ENCODE results near the gene SLCO3A1. TPM values are rescaled to one million over a fixed set of nuclear protein-coding genes. Genes with fewer than 3 reads are reported as not detected.

Gene SLCO3A1
- total RNA-seq, 1 donor from 2014 or later, result 65.8 TPM

DNA sequence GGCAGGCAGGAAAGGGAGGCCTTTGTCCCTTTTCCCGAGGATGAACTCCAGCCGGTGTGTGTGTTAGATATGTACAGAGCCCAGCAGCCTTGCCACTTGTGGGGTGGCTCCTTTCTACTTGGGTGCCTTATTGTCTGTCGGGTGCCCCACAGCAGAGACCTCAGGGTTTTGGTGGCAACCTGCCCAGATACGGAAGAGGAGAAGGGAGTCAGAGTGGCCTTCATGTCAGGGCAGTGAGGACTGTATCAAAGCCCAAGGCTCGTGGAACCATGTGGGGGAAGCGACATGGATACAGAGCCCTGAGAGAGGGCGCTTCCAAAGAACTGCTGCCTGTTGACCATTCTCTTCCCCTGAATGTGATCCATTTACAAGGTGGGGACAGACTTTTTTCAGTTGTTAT, 166.2 kb downstream of the SLCO3A1 start:
- Histone ChIP-seq H3K27ac (no peak overlapping the region), H3K36me3 (no peaks in the 10 kb centered on the region), H3K9me3 (no peaks in the 10 kb centered on the region), H3K4me3 (no peak overlapping the region), H3K27me3 (no peaks in the 10 kb centered on the region), H3K4me1 (peaks cover 33% of the 10 kb centered on the region)
- DNase-seq (ENCODE audit: extremely low spot score in 2 of 2), result peak in 1 of 2 donors; percentile 83
- TF ChIP-seq, protein P1, sequence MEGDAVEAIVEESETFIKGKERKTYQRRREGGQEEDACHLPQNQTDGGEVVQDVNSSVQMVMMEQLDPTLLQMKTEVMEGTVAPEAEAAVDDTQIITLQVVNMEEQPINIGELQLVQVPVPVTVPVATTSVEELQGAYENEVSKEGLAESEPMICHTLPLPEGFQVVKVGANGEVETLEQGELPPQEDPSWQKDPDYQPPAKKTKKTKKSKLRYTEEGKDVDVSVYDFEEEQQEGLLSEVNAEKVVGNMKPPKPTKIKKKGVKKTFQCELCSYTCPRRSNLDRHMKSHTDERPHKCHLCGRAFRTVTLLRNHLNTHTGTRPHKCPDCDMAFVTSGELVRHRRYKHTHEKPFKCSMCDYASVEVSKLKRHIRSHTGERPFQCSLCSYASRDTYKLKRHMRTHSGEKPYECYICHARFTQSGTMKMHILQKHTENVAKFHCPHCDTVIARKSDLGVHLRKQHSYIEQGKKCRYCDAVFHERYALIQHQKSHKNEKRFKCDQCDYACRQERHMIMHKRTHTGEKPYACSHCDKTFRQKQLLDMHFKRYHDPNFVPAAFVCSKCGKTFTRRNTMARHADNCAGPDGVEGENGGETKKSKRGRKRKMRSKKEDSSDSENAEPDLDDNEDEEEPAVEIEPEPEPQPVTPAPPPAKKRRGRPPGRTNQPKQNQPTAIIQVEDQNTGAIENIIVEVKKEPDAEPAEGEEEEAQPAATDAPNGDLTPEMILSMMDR (IDR thresholded peaks at IDR 0.05), result no peak
- TF ChIP-seq POLR2A (IDR thresholded peaks at IDR 0.05), result no peak
- TF ChIP-seq POLR2AphosphoS5 (IDR thresholded peaks at IDR 0.05; ENCODE audit: insufficient read depth in 1 of 2, low read depth in 1 of 2), result no peak
- intact Hi-C loops (cut with DNase I), result loop anchor here (10.0 kb wide), 2 partner anchors 95 to 155 kb away; no protein-coding TSS in a partner anchor

DNA sequence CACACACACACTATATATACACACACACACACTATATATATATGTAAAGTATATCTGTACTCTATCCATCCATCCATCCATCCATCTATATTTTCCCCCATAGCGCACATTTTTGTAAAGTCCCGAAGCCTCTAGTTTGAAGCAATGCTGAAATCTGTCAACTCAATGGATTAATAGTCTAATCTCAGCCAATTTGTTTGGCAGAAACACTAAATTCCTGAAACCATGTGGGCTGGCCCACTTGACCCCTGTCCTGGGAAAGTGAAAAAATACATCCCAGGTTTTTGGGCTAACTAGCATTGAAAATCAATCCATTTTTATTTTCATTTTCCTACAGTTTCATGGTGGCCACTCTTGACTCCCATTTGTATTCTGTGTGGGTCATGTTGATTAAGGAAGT, 166.7 kb downstream of the SLCO3A1 start:
- no peaks in the 10 kb centered on the region for H3K36me3 ChIP-seq
- H3K4me3 ChIP-seq, result no peak overlapping the region
- no peak for DNase-seq (ENCODE audit: extremely low spot score in 2 of 2)
- H3K4me1 ChIP-seq, result peaks cover 34% of the 10 kb centered on the region
- intact Hi-C loops (cut with DNase I), result loop anchor here (10.0 kb wide), 2 partner anchors 95 to 155 kb away; no protein-coding TSS in a partner anchor
- TF ChIP-seq POLR2A (IDR thresholded peaks at IDR 0.05) (no peak), POLR2AphosphoS5 (IDR thresholded peaks at IDR 0.05; ENCODE audit: insufficient read depth in 1 of 2, low read depth in 1 of 2) (no peak)
- TF ChIP-seq, protein P1 (IDR thresholded peaks at IDR 0.05), result no peak
- H3K9me3 ChIP-seq, result no peaks in the 10 kb centered on the region
- H3K27ac ChIP-seq, result no peak overlapping the region
- no peaks in the 10 kb centered on the region for H3K27me3 ChIP-seq

DNA sequence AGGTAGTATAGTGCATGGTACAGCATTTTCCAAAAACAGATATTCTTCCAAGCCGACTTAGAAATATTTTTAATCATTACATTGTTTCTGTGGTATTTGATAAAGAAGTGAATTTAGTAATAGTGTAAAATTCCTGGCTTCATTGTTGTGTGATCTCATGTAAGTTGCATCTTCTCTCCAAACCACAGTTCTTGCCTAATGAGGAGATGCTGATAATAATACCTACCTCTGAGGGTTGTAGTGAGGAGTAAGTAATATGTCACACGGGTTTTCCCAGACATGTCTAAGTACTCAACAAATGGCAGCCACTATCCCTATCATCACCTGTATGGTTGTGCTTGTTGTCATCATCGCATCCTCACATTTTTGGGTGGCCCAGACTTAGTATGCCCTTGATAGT, 167.3 kb downstream of the SLCO3A1 start:
- TF ChIP-seq POLR2A (IDR thresholded peaks at IDR 0.05), result no peak
- TF ChIP-seq, protein P1 (IDR thresholded peaks at IDR 0.05), result no peak
- TF ChIP-seq POLR2AphosphoS5 (IDR thresholded peaks at IDR 0.05; ENCODE audit: insufficient read depth in 1 of 2, low read depth in 1 of 2), result no peak
- no peaks in the 10 kb centered on the region for H3K27me3 ChIP-seq
- no peak overlapping the region for H3K27ac ChIP-seq
- intact Hi-C loops (cut with DNase I), result loop anchor here (10.0 kb wide), 2 partner anchors 96 to 156 kb away; no protein-coding TSS in a partner anchor
- peaks cover 40% of the 10 kb centered on the region for H3K4me1 ChIP-seq
- no peaks in the 10 kb centered on the region for H3K36me3 ChIP-seq
- H3K9me3 ChIP-seq, result no peaks in the 10 kb centered on the region
- H3K4me3 ChIP-seq, result no peak overlapping the region
- DNase-seq (ENCODE audit: extremely low spot score in 2 of 2), result no peak

DNA sequence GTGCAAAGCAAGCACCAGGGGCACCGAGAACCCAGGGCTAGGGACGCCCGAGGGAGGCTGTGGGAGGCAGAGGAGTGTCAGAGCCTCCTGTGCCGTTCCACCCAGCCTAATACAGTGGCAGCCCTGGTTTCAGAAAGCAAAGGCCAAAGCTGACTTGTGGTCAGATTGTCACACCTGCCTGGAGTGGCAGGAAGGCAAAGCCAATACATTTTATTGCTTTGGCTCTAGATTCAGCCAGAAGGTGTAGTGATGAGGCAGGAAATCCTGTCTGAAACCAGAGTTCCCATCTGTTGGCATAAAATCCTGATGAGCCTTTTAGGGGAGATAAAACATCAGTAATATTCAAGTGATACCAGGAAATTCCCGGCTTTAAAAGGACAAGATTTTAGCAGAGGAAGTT, 168.3 kb downstream of the SLCO3A1 start:
- H3K4me3 ChIP-seq, result no peak overlapping the region
- DNase-seq (ENCODE audit: extremely low spot score in 2 of 2), result no peak
- H3K27me3 ChIP-seq, result no peaks in the 10 kb centered on the region
- intact Hi-C loops (cut with DNase I), result loop anchor here (10.0 kb wide), 2 partner anchors 97 to 157 kb away; no protein-coding TSS in a partner anchor
- peaks cover 45% of the 10 kb centered on the region for H3K4me1 ChIP-seq
- no peaks in the 10 kb centered on the region for H3K9me3 ChIP-seq
- no peak for TF ChIP-seq POLR2AphosphoS5 (IDR thresholded peaks at IDR 0.05; ENCODE audit: insufficient read depth in 1 of 2, low read depth in 1 of 2)
- no peak overlapping the region for H3K27ac ChIP-seq
- H3K36me3 ChIP-seq, result no peaks in the 10 kb centered on the region

DNA sequence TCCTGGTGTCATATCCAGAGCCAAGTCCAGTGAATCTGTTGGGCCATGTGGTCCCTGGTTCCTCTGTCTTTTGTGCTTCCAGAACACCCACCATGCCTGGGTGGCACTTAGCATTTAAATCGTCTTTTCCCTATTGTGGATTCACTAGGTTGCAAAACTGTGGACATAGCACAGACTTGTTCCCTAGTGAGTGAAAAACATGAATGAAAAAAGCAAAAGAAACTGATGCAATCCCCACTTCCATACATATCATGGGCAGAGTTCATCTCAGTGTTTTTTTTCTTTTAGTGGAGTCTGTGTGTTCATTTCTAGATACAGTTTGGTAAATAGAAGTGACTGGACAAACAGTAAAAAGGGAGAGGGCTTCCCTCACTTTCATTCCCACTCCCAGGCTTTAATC, 170.5 kb downstream of the SLCO3A1 start:
- no peak overlapping the region for H3K27ac ChIP-seq
- H3K27me3 ChIP-seq, result no peaks in the 10 kb centered on the region
- no peaks in the 10 kb centered on the region for H3K9me3 ChIP-seq
- TF ChIP-seq POLR2AphosphoS5 (IDR thresholded peaks at IDR 0.05; ENCODE audit: insufficient read depth in 1 of 2, low read depth in 1 of 2) (no peak), POLR2A (IDR thresholded peaks at IDR 0.05) (no peak)
- TF ChIP-seq, protein P1 (IDR thresholded peaks at IDR 0.05), result no peak
- peaks cover 46% of the 10 kb centered on the region for H3K4me1 ChIP-seq
- H3K4me3 ChIP-seq, result no peak overlapping the region
- intact Hi-C loops (cut with DNase I), result loop anchor here (10.0 kb wide), 2 partner anchors 99 to 159 kb away; no protein-coding TSS in a partner anchor
- H3K36me3 ChIP-seq, result no peaks in the 10 kb centered on the region
- no peak for DNase-seq (ENCODE audit: extremely low spot score in 2 of 2)
